ENCODE results near the gene PSMA4.
"Not testable (repeated sequence)": the region's sequence is repeated elsewhere in the genome, so short reads cannot be mapped to it uniquely, and the experiment has no call there.

PSMA4 gene

DNA sequence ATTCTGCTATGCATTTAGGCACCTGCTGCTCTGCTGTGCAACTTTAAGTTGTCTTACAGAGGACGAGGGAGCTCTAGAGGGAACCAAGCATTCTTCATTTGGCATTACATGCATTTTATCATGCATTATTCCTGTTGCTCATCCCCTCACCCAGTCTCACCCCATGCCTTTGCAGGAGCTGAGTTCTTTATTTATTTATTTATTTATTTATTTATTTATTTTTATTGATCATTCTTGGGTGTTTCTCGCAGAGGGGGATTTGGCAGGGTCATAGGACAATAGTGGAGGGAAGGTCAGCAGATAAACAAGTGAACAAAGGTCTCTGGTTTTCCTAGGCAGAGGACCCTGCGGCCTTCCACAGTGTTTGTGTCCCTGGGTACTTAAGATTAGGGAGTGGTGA, 20.2 kb upstream of the PSMA4 start:
- not testable (repeated sequence) for H3K14ac ChIP-seq (ENCODE audit: low read length); H4K91ac ChIP-seq (ENCODE audit: low read depth, low read length, poor library complexity); H2BK120ac ChIP-seq (ENCODE audit: low read depth, low read length); H3K36me3 ChIP-seq (replicated peaks in 1 of 2; ENCODE audit: control insufficient read depth in 2 of 2, insufficient read depth in 2 of 2, low read length in 2 of 2); H3K4me2 ChIP-seq (ENCODE audit: insufficient read depth, low read length, poor library complexity, severe bottlenecking); H3K27me3 ChIP-seq (ENCODE audit: control insufficient read depth in 3 of 3, insufficient read depth in 3 of 3, low read depth in 1 of 3, low read length in 3 of 3); H3K9me3 ChIP-seq (replicated peaks in 1 of 2; ENCODE audit: control insufficient read depth in 2 of 2, insufficient read depth in 1 of 2, low read depth in 1 of 2, low read length in 2 of 2); H3K9ac ChIP-seq (ENCODE audit: low read depth, low read length, poor library complexity); H3K4ac ChIP-seq (ENCODE audit: low read length); H3K18ac ChIP-seq (ENCODE audit: low read length); H4K8ac ChIP-seq (ENCODE audit: low read depth, low read length); H2AK5ac ChIP-seq (ENCODE audit: low read depth, low read length); H3K4me1 ChIP-seq (ENCODE audit: control insufficient read depth in 2 of 2, insufficient read depth in 1 of 2, low read depth in 1 of 2, low read length in 2 of 2); H3K79me1 ChIP-seq (ENCODE audit: low read depth, low read length); H2BK5ac ChIP-seq (ENCODE audit: low read length); H3K27ac ChIP-seq (replicated peaks; ENCODE audit: low read length); H3K4me3 ChIP-seq (ENCODE audit: low read length in 2 of 2); H2AFZ ChIP-seq (ENCODE audit: low read length); H2BK15ac ChIP-seq (ENCODE audit: low read length); H2BK12ac ChIP-seq (ENCODE audit: low read length); DNase-seq (ENCODE audit: low spot score); H3K23ac ChIP-seq (ENCODE audit: low read depth, low read length, poor library complexity)
- no CpG with 5 or more reads among the region's 3 CpGs for WGBS, 2 donors (ENCODE audit: extremely low coverage in 2 of 2, insufficient read length in 2 of 2, insufficient replicate concordance in 1 of 2)

DNA sequence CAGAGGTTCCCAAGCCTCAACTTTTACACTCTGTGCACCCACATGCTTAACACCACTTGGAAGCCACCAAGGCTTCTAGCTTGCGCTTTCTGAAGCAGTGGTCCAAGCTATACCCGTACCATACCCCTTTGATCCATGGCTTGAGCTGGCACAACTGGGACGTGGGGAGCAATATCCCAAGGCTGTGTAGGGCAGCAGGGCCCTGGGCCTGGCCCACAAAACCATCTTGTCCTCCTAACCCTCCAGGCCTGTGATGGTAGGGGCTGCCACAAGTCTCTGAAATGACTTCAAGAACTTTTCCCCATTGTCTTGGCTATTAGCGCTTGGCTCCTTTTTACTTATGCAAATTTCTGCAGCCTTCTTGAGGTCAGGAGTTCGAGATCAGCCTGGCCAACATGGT, 16.0 kb upstream of the PSMA4 start:
- Histone ChIP-seq H3K4ac (ENCODE audit: low read length) (no peak overlapping the region), H2BK120ac (ENCODE audit: low read depth, low read length) (no peak overlapping the region), H3K4me2 (ENCODE audit: insufficient read depth, low read length, poor library complexity, severe bottlenecking) (no peak overlapping the region), H3K18ac (ENCODE audit: low read length) (no peak overlapping the region), H2AK5ac (ENCODE audit: low read depth, low read length) (no peak overlapping the region), H3K27me3 (ENCODE audit: control insufficient read depth in 3 of 3, insufficient read depth in 3 of 3, low read depth in 1 of 3, low read length in 3 of 3) (no peaks in the 10 kb centered on the region), H3K36me3 (replicated peaks in 1 of 2; ENCODE audit: control insufficient read depth in 2 of 2, insufficient read depth in 2 of 2, low read length in 2 of 2) (no peaks in the 10 kb centered on the region), H3K27ac (replicated peaks; ENCODE audit: low read length) (no peak overlapping the region), H4K91ac (ENCODE audit: low read depth, low read length, poor library complexity) (no peak overlapping the region), H2AFZ (ENCODE audit: low read length) (no peak overlapping the region), H2BK15ac (ENCODE audit: low read length) (no peak overlapping the region), H2BK5ac (ENCODE audit: low read length) (no peak overlapping the region), H3K14ac (ENCODE audit: low read length) (no peak overlapping the region), H3K4me1 (ENCODE audit: control insufficient read depth in 2 of 2, insufficient read depth in 1 of 2, low read depth in 1 of 2, low read length in 2 of 2) (peaks cover 0 to 2% of the 10 kb centered on the region in 2 donors), H3K4me3 (ENCODE audit: low read length in 2 of 2) (peak overlapping the region in 1 of 2 donors; percentile 5), H3K9ac (ENCODE audit: low read depth, low read length, poor library complexity) (no peak overlapping the region), H2BK12ac (ENCODE audit: low read length) (no peak overlapping the region), H4K8ac (ENCODE audit: low read depth, low read length) (no peak overlapping the region), H3K79me1 (ENCODE audit: low read depth, low read length) (no peaks in the 10 kb centered on the region), H3K9me3 (replicated peaks in 1 of 2; ENCODE audit: control insufficient read depth in 2 of 2, insufficient read depth in 1 of 2, low read depth in 1 of 2, low read length in 2 of 2) (peaks cover 4 to 10% of the 10 kb centered on the region in 2 donors), H3K23ac (ENCODE audit: low read depth, low read length, poor library complexity) (no peak overlapping the region)
- WGBS, 2 donors (ENCODE audit: extremely low coverage in 2 of 2, insufficient read length in 2 of 2, insufficient replicate concordance in 1 of 2) = no CpG with 5 or more reads among the region's 5 CpGs
- no peak for DNase-seq (ENCODE audit: low spot score)

- Histone ChIP-seq H3K9ac (ENCODE audit: low read depth, low read length, poor library complexity) (no peak overlapping the region), H2BK5ac (ENCODE audit: low read length) (no peak overlapping the region), H3K18ac (ENCODE audit: low read length) (no peak overlapping the region), H3K36me3 (replicated peaks in 1 of 2; ENCODE audit: control insufficient read depth in 2 of 2, insufficient read depth in 2 of 2, low read length in 2 of 2) (no peaks in the 10 kb centered on the region), H3K14ac (ENCODE audit: low read length) (no peak overlapping the region), H2BK15ac (ENCODE audit: low read length) (no peak overlapping the region), H3K27me3 (ENCODE audit: control insufficient read depth in 3 of 3, insufficient read depth in 3 of 3, low read depth in 1 of 3, low read length in 3 of 3) (no peaks in the 10 kb centered on the region), H4K8ac (ENCODE audit: low read depth, low read length) (no peak overlapping the region), H3K9me3 (replicated peaks in 1 of 2; ENCODE audit: control insufficient read depth in 2 of 2, insufficient read depth in 1 of 2, low read depth in 1 of 2, low read length in 2 of 2) (peaks cover 4 to 10% of the 10 kb centered on the region in 2 donors), H3K4ac (ENCODE audit: low read length) (no peak overlapping the region), H3K79me1 (ENCODE audit: low read depth, low read length) (no peaks in the 10 kb centered on the region), H3K23ac (ENCODE audit: low read depth, low read length, poor library complexity) (no peak overlapping the region), H3K4me2 (ENCODE audit: insufficient read depth, low read length, poor library complexity, severe bottlenecking) (no peak overlapping the region), H2AK5ac (ENCODE audit: low read depth, low read length) (no peak overlapping the region), H2BK120ac (ENCODE audit: low read depth, low read length) (no peak overlapping the region), H4K91ac (ENCODE audit: low read depth, low read length, poor library complexity) (no peak overlapping the region), H3K27ac (replicated peaks; ENCODE audit: low read length) (no peak overlapping the region), H3K4me1 (ENCODE audit: control insufficient read depth in 2 of 2, insufficient read depth in 1 of 2, low read depth in 1 of 2, low read length in 2 of 2) (no peaks in the 10 kb centered on the region), H2BK12ac (ENCODE audit: low read length) (no peak overlapping the region), H2AFZ (ENCODE audit: low read length) (no peak overlapping the region), H3K4me3 (ENCODE audit: low read length in 2 of 2) (no peak overlapping the region)
- DNase-seq (ENCODE audit: low spot score) = no peak
- WGBS, 2 donors (ENCODE audit: extremely low coverage in 2 of 2, insufficient read length in 2 of 2, insufficient replicate concordance in 1 of 2) = no CpG with 5 or more reads among the region's 5 CpGs
Measured at GRCh38 chr15:78527325-78527724, 12.9 kb upstream of the PSMA4 start.

GRCh38 chr15:78533331-78533730, 6.9 kb upstream of the PSMA4 start:
- Histone ChIP-seq H3K4me3 (ENCODE audit: low read length in 2 of 2) (no peak overlapping the region), H2BK12ac (ENCODE audit: low read length) (no peak overlapping the region), H4K91ac (ENCODE audit: low read depth, low read length, poor library complexity) (no peak overlapping the region), H3K4ac (ENCODE audit: low read length) (no peak overlapping the region), H2AK5ac (ENCODE audit: low read depth, low read length) (no peak overlapping the region), H3K14ac (ENCODE audit: low read length) (no peak overlapping the region), H3K79me1 (ENCODE audit: low read depth, low read length) (no peaks in the 10 kb centered on the region), H2BK15ac (ENCODE audit: low read length) (no peak overlapping the region), H3K27me3 (ENCODE audit: control insufficient read depth in 3 of 3, insufficient read depth in 3 of 3, low read depth in 1 of 3, low read length in 3 of 3) (no peaks in the 10 kb centered on the region), H4K8ac (ENCODE audit: low read depth, low read length) (no peak overlapping the region), H3K23ac (ENCODE audit: low read depth, low read length, poor library complexity) (no peak overlapping the region), H3K4me1 (ENCODE audit: control insufficient read depth in 2 of 2, insufficient read depth in 1 of 2, low read depth in 1 of 2, low read length in 2 of 2) (no peaks in the 10 kb centered on the region), H2BK5ac (ENCODE audit: low read length) (no peak overlapping the region), H3K18ac (ENCODE audit: low read length) (no peak overlapping the region), H3K27ac (replicated peaks; ENCODE audit: low read length) (no peak overlapping the region), H3K4me2 (ENCODE audit: insufficient read depth, low read length, poor library complexity, severe bottlenecking) (no peak overlapping the region), H2AFZ (ENCODE audit: low read length) (peak overlapping the region; percentile 56), H3K9me3 (replicated peaks in 1 of 2; ENCODE audit: control insufficient read depth in 2 of 2, insufficient read depth in 1 of 2, low read depth in 1 of 2, low read length in 2 of 2) (no peaks in the 10 kb centered on the region), H3K9ac (ENCODE audit: low read depth, low read length, poor library complexity) (no peak overlapping the region), H2BK120ac (ENCODE audit: low read depth, low read length) (no peak overlapping the region), H3K36me3 (replicated peaks in 1 of 2; ENCODE audit: control insufficient read depth in 2 of 2, insufficient read depth in 2 of 2, low read length in 2 of 2) (no peaks in the 10 kb centered on the region)
- no peak for DNase-seq (ENCODE audit: low spot score)
- no CpG with 5 or more reads among the region's 2 CpGs for WGBS, 2 donors (ENCODE audit: extremely low coverage in 2 of 2, insufficient read length in 2 of 2, insufficient replicate concordance in 1 of 2)
